HG03175 (cell line): ENCODE results near the gene ARRB1.
A peak's percentile ranks its signal among the peaks of the same experiment; 100 is the strongest.
"Not testable (repeated sequence)": the region's sequence is repeated elsewhere in the genome, so short reads cannot be mapped to it uniquely, and the experiment has no call there.

Experiments used
- ATAC-seq: cut with Tn5 transposase; IDR thresholded peaks from one replicate; pipeline ENCODE4 v1.9.1; 2021; ENCODE audit warnings: mild to moderate bottlenecking, moderate library complexity; ENCODE audit not compliant: unreplicated experiment

The ARRB1 gene

GRCh38 chr11:75351541-75351790, at the start of gene ARRB1:
TSS of gene ARRB1 (minus strand) at chr11:75351661. CDS start at chr11:75351607, 54 bp downstream.
- no peak for ATAC-seq

GRCh38 chr11:75400146-75400865, 48.8 kb upstream of the ARRB1 start:
- ATAC-seq, result no peak

- ATAC-seq, result peak; percentile 90
Measured at GRCh38 chr11:75399344-75400145, 48.1 kb upstream of the ARRB1 start, which contains the start of gene RPS3. TSS of gene RPS3 (plus strand) at chr11:75399518. CDS start at chr11:75399548, 30 bp downstream.

GRCh38 chr11:75398906-75399305, 47.4 kb upstream of the ARRB1 start:
- no peak for ATAC-seq

GRCh38 chr11:75394085-75394840, 42.8 kb upstream of the ARRB1 start:
- no peak for ATAC-seq

- no peak for ATAC-seq
Measured at GRCh38 chr11:75389925-75390324, 38.5 kb upstream of the ARRB1 start.

- ATAC-seq, result no peak
Measured at GRCh38 chr11:75389276-75389605, 37.8 kb upstream of the ARRB1 start.

- ATAC-seq, result peak; percentile 51
Measured at GRCh38 chr11:75388386-75389275, 37.2 kb upstream of the ARRB1 start.

GRCh38 chr11:75387736-75388294, 36.4 kb upstream of the ARRB1 start:
- ATAC-seq, result no peak

- ATAC-seq, result no peak
Measured at GRCh38 chr11:75386942-75387630, 35.6 kb upstream of the ARRB1 start.

- ATAC-seq, result no peak
Measured at GRCh38 chr11:75384438-75385080, 33.1 kb upstream of the ARRB1 start.

GRCh38 chr11:75383246-75383645, 31.8 kb upstream of the ARRB1 start:
- no peak for ATAC-seq

GRCh38 chr11:75380716-75381420, 29.4 kb upstream of the ARRB1 start:
- no peak for ATAC-seq

- ATAC-seq, result no peak
Measured at GRCh38 chr11:75380245-75380644, 28.8 kb upstream of the ARRB1 start.

- not testable (repeated sequence) for ATAC-seq
Measured at GRCh38 chr11:75378776-75379175, 27.3 kb upstream of the ARRB1 start.

- ATAC-seq, result no peak
Measured at GRCh38 chr11:75376175-75376574, 24.7 kb upstream of the ARRB1 start.

GRCh38 chr11:75375626-75376025, 24.2 kb upstream of the ARRB1 start:
- ATAC-seq, result no peak

GRCh38 chr11:75374646-75375045, 23.2 kb upstream of the ARRB1 start:
- no peak for ATAC-seq

- ATAC-seq, result no peak
Measured at GRCh38 chr11:75373201-75373600, 21.7 kb upstream of the ARRB1 start.
